ENCODE results near the gene C2orf76.

Gene C2orf76

DNA sequence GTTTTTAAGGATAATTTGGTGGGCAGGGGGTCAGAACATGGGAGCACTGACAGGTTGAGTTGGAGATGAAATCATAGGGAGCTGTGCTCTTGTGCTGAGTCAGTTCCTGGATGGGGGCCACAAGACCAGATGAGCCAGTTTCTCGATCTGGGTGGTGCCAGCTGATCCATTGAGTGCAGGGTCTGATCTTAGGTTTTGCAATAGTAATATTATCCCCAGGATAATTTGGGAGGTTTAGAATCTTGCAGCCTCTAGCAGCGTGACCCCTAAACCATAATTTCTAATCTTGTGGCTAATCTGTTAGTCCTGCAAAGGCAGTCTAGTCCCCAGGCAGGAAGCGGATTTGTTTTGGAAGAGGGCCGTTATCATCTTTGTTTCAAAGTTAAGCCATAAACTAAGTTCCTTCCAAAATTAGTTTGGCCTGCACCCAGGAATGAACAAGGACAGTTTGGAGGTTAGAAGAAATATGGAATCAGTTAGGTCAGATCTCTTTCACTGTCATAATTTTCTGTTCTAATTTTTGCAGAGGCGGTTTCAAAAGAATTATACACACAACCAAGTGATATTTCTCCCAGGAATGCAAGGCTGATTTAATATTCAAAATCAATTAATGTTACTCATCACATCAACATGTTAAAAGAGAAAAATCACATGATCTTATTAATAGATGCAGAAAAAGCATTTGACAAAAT lies 23.1 kb upstream of the C2orf76 start:
- CTCF ChIA-PET: interaction anchor here (1.3 to 1.5 kb wide), 2 partner anchors 17 to 23 kb away, joined by 3 read pairs; partner anchors contain the start of genes C2orf76 and DBI
- DNase-seq (ENCODE audit: extremely low spot score): no peak
- TF ChIP-seq CTCF (IDR thresholded peaks at IDR 0.05; ENCODE audit: control extremely low read depth, extremely low read depth, low read depth, missing control alignments): no peak
- POLR2A ChIA-PET: no interaction called here

- CTCF ChIA-PET: interaction anchor here (0.7 to 2.3 kb wide), 7 partner anchors 10 to 89 kb away, joined by 3 to 5 read pairs (median 3); no protein-coding TSS in a partner anchor
- peak; percentile 75 for DNase-seq (ENCODE audit: extremely low spot score)
- POLR2A ChIA-PET: interaction anchor here (0.8 kb wide), 1 partner anchor 21 kb away, joined by 3 read pairs; the partner anchor contains the start of genes C2orf76 and DBI
- no peak for TF ChIP-seq CTCF (IDR thresholded peaks at IDR 0.05; ENCODE audit: control extremely low read depth, extremely low read depth, low read depth, missing control alignments)
Measured at GRCh38 chr2:119387381-119388129, 20.9 kb upstream of the C2orf76 start.

DNA sequence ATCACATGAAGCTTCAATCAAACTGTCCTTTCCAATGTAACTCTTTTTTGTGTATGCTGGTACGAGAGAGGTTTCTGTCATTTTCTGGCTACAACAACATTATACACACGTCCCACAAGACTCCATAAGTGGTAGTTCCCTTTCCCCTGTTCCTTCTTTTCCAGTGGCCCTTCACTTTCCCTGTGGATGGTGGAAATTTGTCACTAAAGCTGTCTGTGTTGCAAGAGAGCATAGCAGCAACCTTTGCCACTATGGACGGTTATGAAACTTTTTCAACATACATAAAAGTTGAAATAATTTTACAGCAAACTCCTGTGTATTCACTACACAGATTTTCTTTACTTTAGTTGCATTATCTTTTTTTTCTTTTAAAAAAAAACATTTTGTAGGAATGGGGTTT lies 18.8 kb upstream of the C2orf76 start:
- CTCF ChIA-PET: interaction anchor here (1.0 to 2.3 kb wide), 3 partner anchors 8 to 75 kb away, joined by 3 to 5 read pairs (median 3); partner anchors contain the start of gene DBI
- TF ChIP-seq CTCF (IDR thresholded peaks at IDR 0.05; ENCODE audit: control extremely low read depth, extremely low read depth, low read depth, missing control alignments): no peak
- POLR2A ChIA-PET: no interaction called here
- DNase-seq (ENCODE audit: extremely low spot score): no peak

GRCh38 chr2:119384971-119385370 lies 18.3 kb upstream of the C2orf76 start:
- ChIA-PET POLR2A (no interaction called here), CTCF (interaction anchor here (0.9 to 1.4 kb wide), 4 partner anchors 18 to 93 kb away, joined by 3 to 4 read pairs (median 3); partner anchors contain the start of gene DBI)
- no peak for TF ChIP-seq CTCF (IDR thresholded peaks at IDR 0.05; ENCODE audit: control extremely low read depth, extremely low read depth, low read depth, missing control alignments)
- DNase-seq (ENCODE audit: extremely low spot score): no peak

GRCh38 chr2:119383410-119384140 lies 16.9 kb upstream of the C2orf76 start:
- ChIA-PET POLR2A (no interaction called here), CTCF (interaction anchor here (0.7 to 1.2 kb wide), 3 partner anchors 11 to 92 kb away, joined by 3 read pairs; no protein-coding TSS in a partner anchor)
- DNase-seq (ENCODE audit: extremely low spot score): no peak
- no peak for TF ChIP-seq CTCF (IDR thresholded peaks at IDR 0.05; ENCODE audit: control extremely low read depth, extremely low read depth, low read depth, missing control alignments)

DNA sequence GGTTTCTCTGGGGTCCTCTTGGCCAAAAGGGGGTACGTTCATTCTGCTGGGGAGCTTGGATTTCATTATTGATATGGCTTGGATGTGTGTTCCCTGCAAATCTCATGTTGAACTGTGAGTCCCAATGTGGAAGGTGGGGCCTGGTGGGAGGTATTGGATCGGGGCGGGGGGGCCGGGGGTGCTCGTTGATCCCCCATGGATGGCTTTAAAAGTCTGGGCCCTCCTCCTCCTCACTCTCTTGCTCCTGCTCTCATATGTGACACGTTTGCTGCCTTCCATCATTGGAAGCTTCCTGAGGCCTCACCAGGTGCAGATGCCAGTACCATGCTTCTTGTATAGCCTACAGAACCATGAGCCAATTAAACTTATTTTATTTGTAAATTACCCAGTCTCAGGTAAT lies 11.9 kb upstream of the C2orf76 start:
- DNase-seq (ENCODE audit: extremely low spot score): no peak
- POLR2A ChIA-PET: interaction anchor here (2.0 kb wide), 1 partner anchor 12 kb away, joined by 6 read pairs; the partner anchor contains the start of genes C2orf76 and DBI
- CTCF ChIA-PET: interaction anchor here (0.8 to 1.5 kb wide), 2 partner anchors 11 to 26 kb away, joined by 3 to 7 read pairs; partner anchors contain the start of genes C2orf76 and DBI
- TF ChIP-seq CTCF (IDR thresholded peaks at IDR 0.05; ENCODE audit: control extremely low read depth, extremely low read depth, low read depth, missing control alignments): no peak

All from GM10248 (cell line).